DOHH2 (cell line): ENCODE results near the gene BRCA2.

Experiments
- CTCF ChIP-seq: fragments of 200-600 bp; sonication (generic); IDR thresholded peaks from one replicate; pipeline ENCODE4 v1.5.1; 2014; ENCODE audit warnings: antibody characterized with exemption, mild to moderate bottlenecking, low read depth, low read length; ENCODE audit not compliant: poor library complexity, severe bottlenecking
- EZH2phosphoT487 ChIP-seq: fragments of 200-600 bp; sonication (generic); IDR thresholded peaks from 2 replicates; pipeline ENCODE4 v1.6.1; 2017; ENCODE audit warnings: borderline replicate concordance, mild to moderate bottlenecking, antibody characterized with exemption, low read length, moderate library complexity, mixed read lengths

- TF ChIP-seq CTCF, result no peak
- no peak for TF ChIP-seq EZH2phosphoT487
These were observed 130.2 kb downstream of the BRCA2 start for GRCh38 chr13:32445461-32445860.
